D721Med (cell line): Measurements from ENCODE around the gene CALHM6.

Experiments used
- DNase-seq: peaks from one replicate; pipeline ENCODE4 v3.0.0; 2011; ENCODE audit warnings: low spot score; ENCODE audit not compliant: insufficient read length
- FAIRE-seq: peaks from 2 replicates; lab custom pipeline; 2011; peaks lifted over from hg19 to GRCh38; lab: Jason Lieb, UNC
- CTCF ChIP-seq: IDR thresholded peaks from 2 replicates; pipeline ENCODE4 v1.5.1; 2012; ENCODE audit warnings: mild to moderate bottlenecking, control low read depth; ENCODE audit not compliant: insufficient read depth; ENCODE audit errors: missing control alignments

CALHM6 gene

DNA sequence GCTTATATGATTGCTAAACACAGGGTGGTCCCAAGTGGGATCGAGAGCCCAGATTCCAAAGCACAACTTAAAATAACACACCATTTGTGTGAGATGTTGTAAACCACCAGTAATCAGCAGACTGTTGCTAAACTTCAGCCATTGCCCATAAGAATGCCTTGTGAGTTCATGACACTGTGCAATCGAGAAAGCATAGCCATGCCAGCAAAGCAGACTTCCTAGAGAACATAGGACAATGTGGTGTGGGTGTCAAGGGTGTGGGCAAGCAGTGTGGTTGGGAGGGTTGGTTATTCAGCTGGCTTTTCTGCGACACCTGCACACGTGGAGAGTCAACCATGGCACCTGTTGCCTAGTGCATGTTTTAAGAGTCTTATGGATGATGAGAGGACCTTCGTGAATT is 16.1 kb upstream of the CALHM6 start:
- TF ChIP-seq CTCF = no peak
- DNase-seq (no peak), FAIRE-seq (no peak)

GRCh38 chr6:116446399-116446798 is 14.8 kb upstream of the CALHM6 start:
- DNase-seq = no peak
- no peak for TF ChIP-seq CTCF
- no peak for FAIRE-seq

DNA sequence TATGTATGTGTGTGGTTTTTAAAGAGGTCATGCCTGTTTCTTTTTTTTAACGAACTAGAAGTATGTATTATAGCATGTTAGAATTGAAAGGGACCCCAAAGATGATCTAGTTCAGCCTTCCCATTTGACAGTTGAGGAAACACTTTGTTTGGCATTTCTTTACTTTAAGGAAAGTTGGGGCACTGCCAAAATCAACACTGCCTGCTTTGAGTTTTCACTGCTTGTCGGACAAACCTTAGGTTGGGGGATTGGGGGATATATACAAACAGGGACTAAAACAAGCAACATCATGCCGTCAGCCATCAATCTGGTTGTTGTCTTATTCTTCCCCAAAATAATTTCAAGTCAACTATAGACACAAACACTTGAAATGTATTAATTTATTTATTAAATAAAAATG is 14.1 kb upstream of the CALHM6 start:
- FAIRE-seq = no peak
- no peak for DNase-seq
- no peak for TF ChIP-seq CTCF

DNA sequence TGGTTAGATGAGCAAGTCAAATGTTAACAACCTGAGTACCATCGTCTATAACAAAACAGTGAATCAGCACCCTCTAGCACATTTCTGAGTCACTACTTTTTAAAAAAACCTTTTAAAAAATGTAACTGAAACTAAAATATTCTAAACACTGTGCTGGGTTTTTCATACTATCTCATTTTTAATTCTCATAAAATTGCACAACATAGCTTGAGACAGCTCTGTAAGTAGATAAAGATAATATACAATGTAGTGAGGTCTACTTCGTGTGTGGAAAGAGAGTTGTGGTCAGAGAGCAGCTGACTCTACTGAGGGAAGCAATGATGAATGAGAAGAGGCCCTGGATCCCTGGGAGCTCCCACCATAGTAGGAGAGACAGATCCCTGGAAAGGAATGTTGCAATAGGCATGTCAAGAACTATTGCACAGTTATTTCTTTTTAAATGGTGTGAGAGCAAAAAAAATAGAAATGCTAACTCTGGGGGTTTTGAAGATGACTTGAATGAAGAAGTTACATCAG is 13.6 kb upstream of the CALHM6 start:
- no peak for FAIRE-seq
- TF ChIP-seq CTCF = no peak
- no peak for DNase-seq

DNA sequence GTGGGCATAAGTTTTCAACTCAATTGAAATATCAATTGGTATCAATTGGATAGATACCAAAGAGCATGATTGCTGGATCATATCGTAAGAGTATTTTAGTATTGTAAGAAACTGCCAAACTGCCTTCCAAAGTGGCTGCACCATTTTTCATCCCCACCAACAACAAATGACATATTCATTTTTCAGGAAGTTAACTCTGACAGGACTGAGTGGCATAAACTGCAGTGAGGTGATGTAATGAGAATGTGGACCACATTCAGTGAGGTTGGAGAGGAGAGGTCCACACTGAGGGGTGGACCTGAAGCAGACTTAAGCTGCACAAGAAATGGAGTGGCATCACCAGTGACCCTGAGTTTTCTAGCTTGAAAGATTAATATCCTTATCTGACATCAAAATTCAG is 11.6 kb upstream of the CALHM6 start:
- FAIRE-seq = no peak
- no peak for TF ChIP-seq CTCF
- DNase-seq = no peak

DNA sequence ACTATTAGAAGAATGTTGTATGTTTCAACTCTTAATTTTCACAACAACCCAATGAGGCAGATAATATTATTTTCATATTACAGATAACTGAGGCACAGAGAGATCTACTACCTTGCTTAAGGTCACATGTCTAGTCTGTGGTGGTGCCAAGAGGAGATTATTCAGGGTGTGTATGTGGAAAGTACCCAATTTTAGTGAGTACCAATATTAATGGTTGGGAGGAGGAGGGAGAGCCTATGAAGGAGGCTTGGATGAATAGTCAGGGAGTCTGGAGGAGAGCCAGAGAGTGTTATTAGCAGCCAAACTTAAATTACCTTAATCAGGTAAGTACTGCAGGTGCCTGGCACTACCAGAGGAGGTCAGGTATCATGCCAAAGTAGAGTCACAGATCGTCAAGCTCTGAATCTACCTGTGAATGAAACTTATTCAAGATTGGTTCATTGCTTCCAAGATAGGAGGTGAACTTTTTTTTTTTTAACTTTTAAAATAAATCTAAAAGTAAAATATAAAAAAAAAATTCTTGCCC is 10.9 kb upstream of the CALHM6 start:
- no peak for TF ChIP-seq CTCF
- FAIRE-seq (no peak), DNase-seq (no peak)
